ENCODE results near the gene DLX3.

DLX3 gene

GRCh38 chr17:50013079-50013478, 18.1 kb upstream of the DLX3 start:
- no peak for DNase-seq
- H3K27ac ChIP-seq: no peak overlapping the region
- peaks cover 7% of the 10 kb centered on the region for H3K9me3 ChIP-seq (ENCODE audit: severe bottlenecking)
- H3K4me3 ChIP-seq (ENCODE audit: low read depth, low read length): no peak overlapping the region
- no peaks in the 10 kb centered on the region for H3K36me3 ChIP-seq
- H3K27me3 ChIP-seq (ENCODE audit: insufficient read depth, low read depth, severe bottlenecking): no peaks in the 10 kb centered on the region
- no peak for TF ChIP-seq CTCF (IDR thresholded peaks at IDR 0.05; ENCODE audit: low read depth, low read length)

- no peak for TF ChIP-seq CTCF (IDR thresholded peaks at IDR 0.05; ENCODE audit: low read depth, low read length)
- Histone ChIP-seq H3K27ac (no peak overlapping the region), H3K4me3 (ENCODE audit: low read depth, low read length) (no peak overlapping the region)
These were observed 14.3 kb upstream of the DLX3 start for GRCh38 chr17:50009282-50009681.

GRCh38 chr17:50003911-50004310, 8.9 kb upstream of the DLX3 start:
- H3K27me3 ChIP-seq (ENCODE audit: insufficient read depth, low read depth, severe bottlenecking): no peaks in the 10 kb centered on the region
- H3K9me3 ChIP-seq (ENCODE audit: severe bottlenecking): no peaks in the 10 kb centered on the region
- no peak overlapping the region for H3K4me3 ChIP-seq (ENCODE audit: low read depth, low read length)
- no peak for TF ChIP-seq CTCF (IDR thresholded peaks at IDR 0.05; ENCODE audit: low read depth, low read length)
- DNase-seq: no peak
- no peaks in the 10 kb centered on the region for H3K36me3 ChIP-seq
- no peak overlapping the region for H3K27ac ChIP-seq

More at GRCh38 chr17:50009282-50009681, 14.3 kb upstream of the DLX3 start:
- H3K9me3 ChIP-seq (ENCODE audit: severe bottlenecking): peaks cover 4% of the 10 kb centered on the region
- H3K27me3 ChIP-seq (ENCODE audit: insufficient read depth, low read depth, severe bottlenecking): no peaks in the 10 kb centered on the region
- H3K36me3 ChIP-seq: no peaks in the 10 kb centered on the region
- DNase-seq: no peak

GRCh38 chr17:49998836-49999511, 4.0 kb upstream of the DLX3 start:
- H3K36me3 ChIP-seq: no peaks in the 10 kb centered on the region
- H3K27me3 ChIP-seq (ENCODE audit: insufficient read depth, low read depth, severe bottlenecking): peaks cover 6% of the 10 kb centered on the region
- no peaks in the 10 kb centered on the region for H3K9me3 ChIP-seq (ENCODE audit: severe bottlenecking)
- no peak for DNase-seq
- no peak for TF ChIP-seq CTCF (IDR thresholded peaks at IDR 0.05; ENCODE audit: low read depth, low read length)
- H3K27ac ChIP-seq: no peak overlapping the region
- H3K4me3 ChIP-seq (ENCODE audit: low read depth, low read length): no peak overlapping the region

- Histone ChIP-seq H3K27ac (no peak overlapping the region), H3K27me3 (ENCODE audit: insufficient read depth, low read depth, severe bottlenecking) (peaks cover 6% of the 10 kb centered on the region)
These were observed 3.0 kb upstream of the DLX3 start for GRCh38 chr17:49997773-49998703.

More at GRCh38 chr17:49997773-49998703, 3.0 kb upstream of the DLX3 start:
- Histone ChIP-seq H3K9me3 (ENCODE audit: severe bottlenecking) (no peaks in the 10 kb centered on the region), H3K4me3 (ENCODE audit: low read depth, low read length) (no peak overlapping the region), H3K36me3 (no peaks in the 10 kb centered on the region; the same call in 1 of the 2 replicates)
- peak; percentile 93 for TF ChIP-seq CTCF (IDR thresholded peaks at IDR 0.05; ENCODE audit: low read depth, low read length)
- peak; percentile 94 for DNase-seq
